HG03565 (cell line): Measurements from ENCODE around the gene ADGRL3.
"Not testable (repeated sequence)": the region's sequence is repeated elsewhere in the genome, so short reads cannot be mapped to it uniquely, and the experiment has no call there.

Experiments
- ATAC-seq: cut with Tn5 transposase; IDR thresholded peaks from one replicate; pipeline ENCODE4 v1.9.1; 2021; ENCODE audit warnings: mild to moderate bottlenecking, moderate library complexity; ENCODE audit not compliant: unreplicated experiment

ADGRL3 gene

DNA sequence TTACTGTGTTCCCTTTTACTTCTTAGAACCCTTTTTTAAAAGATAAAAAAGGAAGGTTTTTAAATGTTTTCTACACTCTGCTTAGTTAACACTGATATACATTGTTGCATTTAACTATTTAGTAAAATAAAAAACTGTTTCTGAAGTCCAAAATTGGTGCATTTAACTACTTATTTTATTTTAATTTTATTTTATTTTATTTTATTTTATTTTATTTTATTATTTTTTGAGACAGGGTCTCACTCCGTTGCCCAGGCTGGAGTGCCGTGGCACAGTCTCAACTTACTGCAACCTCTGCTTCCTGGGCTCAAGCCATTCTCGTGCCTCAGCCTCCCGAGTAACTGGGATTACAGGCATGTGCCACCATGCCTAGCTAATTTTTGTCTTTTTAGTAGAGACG is 652.0 kb downstream of the ADGRL3 start:
- ATAC-seq, result not testable (repeated sequence)

DNA sequence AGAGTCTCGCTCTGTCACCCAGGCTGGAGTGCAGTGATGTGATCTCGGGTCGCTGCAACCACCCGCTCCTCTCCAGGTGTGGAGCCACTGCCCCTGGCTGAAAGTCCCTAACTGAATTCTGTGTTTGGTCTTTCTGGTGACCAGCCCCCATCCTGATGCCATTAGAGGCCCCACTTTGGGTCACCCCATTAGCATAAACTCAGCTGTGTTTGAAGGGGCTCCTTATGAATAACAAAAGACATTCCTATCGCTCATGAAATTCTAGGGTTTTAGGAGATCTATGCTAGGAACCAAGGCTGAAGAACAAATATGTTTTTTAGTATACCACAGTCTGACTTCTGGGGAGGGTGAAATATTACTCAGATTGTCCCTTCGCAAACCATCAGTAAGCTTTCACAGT is 652.9 kb downstream of the ADGRL3 start:
- ATAC-seq, result no peak

DNA sequence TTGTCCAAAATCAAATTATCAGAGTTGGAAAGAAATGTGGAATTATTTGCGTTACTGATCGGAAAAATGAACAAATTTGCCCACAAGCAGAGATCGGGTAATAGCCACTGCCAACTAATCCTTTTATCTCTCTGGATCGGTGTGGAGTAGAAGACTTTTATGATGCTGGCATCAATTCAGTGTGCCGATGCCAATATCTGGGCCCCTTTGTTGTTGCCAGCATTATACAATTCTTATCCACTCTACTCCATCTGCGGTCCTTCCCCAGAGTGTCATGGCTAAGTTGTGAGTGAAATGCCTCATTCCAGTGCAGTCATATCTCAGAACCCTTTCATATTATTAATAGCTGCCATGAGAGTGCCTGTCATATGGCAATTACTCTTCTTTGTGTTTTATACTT is 660.2 kb downstream of the ADGRL3 start:
- ATAC-seq, result no peak

DNA sequence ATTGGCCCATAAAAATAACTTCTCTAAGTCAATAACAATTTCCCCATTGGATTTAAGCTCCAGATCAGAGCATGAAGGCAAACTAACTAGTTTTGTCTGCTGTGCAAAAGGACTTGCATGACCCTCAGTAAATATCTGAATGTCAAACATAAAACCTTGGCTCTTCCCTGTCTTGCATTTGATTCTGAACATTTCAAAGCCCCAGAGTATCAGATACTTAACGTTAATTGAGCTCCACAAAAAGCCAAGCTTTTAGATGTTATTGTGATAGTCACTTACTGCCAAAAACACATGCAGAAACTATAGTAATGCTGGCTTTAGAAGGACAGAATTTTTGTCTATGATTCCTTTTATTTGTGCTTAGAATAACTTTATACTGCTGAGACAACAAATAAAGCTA is 664.2 kb downstream of the ADGRL3 start:
- no peak for ATAC-seq

DNA sequence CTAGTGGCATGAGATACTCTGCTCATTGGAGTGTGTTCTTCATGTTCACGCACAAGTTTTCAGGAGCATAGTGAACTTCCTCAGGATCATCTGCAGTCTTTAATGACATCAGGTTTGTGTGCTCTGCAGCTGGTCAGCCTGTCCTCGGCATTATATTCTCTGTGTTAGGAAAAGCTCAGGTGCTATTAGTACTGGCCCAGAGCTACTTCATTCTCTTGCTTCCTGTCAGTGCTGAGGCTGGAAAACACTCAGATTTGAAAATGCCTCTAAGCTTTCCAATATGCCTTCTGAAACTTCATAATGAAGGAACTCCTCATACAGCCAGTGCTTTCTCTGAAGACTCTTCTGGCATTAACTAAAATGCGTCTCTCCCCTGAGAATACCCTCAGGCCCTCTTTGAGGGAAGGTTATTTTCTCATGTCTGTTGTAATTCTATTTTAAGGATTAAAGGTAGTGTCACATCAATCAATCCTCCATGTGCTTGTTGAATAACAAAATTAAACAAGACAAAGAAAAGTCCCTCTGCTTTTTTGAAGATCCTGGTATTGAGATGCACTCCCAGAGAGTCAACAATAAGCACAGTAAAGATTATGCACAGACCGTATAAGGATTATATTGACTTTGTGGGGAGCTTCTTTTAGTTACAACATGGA is 666.4 kb downstream of the ADGRL3 start:
- no peak for ATAC-seq

DNA sequence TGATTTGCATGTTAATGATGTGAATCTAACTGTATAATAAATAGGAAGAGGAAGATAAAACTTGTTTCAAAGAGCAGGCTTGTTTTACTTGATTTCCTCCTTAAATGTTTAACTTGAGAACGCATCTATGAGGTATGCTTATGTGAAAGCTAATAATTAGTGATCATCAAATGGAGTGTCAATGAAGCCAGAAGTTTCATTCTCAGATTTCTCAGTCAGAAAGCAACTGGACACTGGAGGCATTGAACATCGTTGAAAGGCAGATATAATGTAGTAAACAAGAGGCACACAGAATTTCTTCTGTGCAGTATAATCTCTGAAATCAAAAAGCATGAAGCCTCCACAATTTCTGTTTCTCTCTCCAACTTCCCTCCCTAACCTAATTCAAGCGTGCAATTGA is 672.9 kb downstream of the ADGRL3 start:
- no peak for ATAC-seq

DNA sequence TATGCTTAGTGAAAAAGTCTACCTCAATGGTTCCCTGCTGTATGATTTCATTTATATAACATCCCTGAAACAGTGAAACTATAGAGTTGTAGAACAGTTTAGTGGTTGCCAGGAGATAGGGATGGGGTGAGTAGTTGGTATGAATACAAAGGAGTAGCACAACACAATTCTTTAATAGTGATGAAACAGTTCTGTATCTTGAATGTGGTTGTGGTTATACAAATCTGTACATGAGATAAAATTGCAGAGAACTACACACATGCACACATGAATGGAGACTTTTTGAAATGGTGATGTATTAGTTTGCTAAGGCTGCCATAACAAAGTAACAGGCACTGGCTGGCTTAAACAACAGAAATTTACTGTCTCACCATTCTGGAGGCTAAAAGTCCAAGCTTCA is 677.1 kb downstream of the ADGRL3 start:
- ATAC-seq, result no peak

DNA sequence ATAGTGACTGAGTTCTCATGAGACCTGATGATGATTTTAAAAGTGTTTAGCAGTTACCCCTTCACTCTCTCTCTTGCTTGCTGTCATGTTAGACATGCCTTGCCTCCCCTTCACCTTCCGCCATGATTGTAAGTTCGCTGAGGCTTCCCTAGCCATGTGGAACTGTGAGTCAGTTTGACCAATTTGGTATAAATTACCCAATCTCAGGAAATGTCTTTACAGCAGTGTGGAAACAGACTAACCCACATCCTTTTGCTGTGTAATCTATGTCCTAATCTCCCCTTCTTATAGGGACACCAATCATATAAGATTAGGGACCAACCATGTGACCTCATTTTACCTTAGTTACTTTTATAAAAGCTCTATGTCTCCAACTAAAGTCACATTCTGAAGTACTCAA is 677.8 kb downstream of the ADGRL3 start:
- ATAC-seq, result no peak

DNA sequence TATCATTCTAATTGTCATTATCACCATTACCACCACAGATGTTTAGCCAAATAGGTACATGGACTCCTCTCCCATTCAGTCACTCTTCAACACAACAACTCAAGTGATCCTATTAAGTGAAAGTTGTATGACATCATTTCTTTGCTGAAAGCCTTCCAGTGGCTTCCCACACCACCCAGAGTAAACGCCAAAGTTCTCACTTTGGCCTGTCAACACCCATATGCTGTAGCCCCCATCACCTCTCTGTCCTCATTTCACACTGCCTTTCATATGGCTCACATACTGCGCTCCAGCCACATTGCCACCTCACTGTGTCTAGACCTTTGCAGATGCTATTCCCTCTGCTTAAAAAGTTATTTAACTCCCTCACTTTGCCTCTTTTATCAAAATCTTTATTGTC is 682.3 kb downstream of the ADGRL3 start:
- no peak for ATAC-seq

DNA sequence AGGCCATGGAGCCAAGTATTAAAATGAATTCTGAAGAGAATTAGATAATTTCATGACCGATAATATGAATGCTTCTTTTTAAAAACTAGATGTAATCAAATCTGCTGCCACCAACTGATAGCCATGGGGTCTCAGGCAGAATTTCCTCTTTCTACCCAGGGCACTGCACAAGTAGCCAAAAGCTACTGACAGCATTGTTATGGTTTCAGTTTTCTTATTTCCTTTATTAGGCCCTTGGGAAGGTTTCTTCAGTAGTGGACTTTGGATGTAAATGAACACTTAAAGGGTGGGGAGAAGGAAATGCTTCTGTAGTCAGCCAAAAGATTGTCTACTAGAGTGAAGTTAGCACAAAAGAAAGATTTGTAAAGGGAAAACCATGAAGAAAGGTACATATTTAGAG is 686.0 kb downstream of the ADGRL3 start:
- no peak for ATAC-seq

DNA sequence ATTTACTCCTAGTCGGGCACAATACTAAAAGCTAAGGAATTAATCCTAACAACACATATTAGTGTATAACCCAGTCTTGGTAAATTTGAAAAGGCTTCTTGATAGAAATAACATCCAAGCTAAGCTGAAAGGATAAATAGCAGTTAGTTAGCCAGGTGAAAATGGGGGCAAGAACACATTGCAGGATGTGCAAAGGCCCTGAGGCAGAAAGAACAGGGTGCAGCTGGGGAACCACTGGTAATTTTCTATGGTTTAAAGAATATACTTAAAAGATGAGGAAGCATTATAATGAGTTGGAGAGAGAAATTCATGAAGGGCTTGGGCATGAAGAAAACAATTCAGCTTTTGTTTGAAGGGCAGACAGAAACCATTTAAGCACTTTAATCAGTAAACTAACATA is 689.0 kb downstream of the ADGRL3 start:
- ATAC-seq, result no peak

DNA sequence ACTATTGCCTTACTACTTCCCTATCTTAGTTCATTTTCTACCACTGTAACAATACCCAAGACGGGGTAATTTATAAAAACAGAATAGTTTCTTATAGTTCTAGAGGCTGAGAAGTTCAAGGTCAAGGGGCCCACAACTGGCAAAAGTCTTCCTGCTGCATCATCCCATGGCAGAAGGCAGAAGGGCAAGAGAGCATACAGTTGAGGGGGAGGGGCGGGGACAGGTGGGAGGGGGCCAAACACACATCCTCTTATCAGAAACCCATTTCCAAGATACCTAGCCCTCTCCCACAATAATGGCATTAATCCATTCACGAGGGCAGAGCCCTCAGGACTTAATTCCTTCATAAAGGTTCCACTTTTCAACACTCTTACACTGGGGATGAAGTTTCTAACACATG is 690.2 kb downstream of the ADGRL3 start:
- no peak for ATAC-seq

DNA sequence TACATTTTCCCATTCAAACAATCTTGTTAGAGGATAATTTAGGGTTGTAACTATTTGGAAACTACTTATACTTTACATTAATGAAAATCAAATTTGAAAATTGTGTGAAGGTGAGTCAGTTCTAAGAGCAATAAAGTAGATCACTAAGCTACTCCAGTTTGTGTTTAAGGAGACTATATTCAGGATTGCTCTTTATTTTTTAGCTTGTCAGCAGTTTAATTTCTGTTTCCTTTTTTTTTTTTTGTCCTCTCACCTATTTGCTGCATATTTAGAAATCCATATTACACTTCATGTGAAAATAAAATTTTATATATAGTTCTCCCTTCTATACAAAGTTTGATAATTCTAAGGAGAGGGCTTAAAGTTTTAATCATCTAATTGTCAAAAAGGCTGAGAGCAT is 691.8 kb downstream of the ADGRL3 start:
- ATAC-seq, result no peak

DNA sequence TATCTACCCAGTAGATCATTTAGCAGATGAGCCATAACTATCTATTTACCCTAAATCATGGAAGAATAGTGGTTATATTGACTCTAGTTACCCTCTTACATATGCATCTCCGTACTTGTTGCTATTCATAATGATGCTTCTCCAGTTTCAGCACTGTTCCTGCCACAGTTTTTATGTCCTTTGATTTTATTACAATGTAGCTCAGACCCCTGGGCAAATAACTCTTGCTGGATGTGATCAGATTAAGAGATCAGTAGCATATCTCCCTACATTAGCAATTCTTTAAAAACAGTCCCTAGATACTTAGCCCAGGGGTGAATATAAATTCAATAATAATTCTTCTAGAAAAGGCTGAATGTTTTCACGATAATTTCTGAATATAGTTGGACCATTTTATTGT is 696.5 kb downstream of the ADGRL3 start:
- no peak for ATAC-seq

DNA sequence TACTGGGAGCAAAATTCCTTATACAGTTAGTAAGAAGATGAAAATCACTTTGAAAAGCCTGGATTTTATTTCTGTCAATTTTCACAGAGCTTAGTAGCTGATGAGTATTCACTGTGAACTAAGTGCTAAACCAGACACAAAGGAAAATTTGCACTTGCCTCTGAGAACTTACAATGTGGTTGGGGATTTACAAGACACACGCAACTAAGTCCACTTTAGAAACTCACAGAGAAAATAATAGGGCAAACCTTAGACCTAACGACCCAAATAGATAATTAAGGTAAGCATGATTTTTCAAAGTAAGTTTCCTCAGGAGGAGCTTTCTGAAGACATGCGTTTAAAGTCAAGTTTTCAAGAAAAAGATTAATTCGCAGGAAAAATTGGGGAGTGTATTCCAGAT is 708.9 kb downstream of the ADGRL3 start:
- no peak for ATAC-seq

DNA sequence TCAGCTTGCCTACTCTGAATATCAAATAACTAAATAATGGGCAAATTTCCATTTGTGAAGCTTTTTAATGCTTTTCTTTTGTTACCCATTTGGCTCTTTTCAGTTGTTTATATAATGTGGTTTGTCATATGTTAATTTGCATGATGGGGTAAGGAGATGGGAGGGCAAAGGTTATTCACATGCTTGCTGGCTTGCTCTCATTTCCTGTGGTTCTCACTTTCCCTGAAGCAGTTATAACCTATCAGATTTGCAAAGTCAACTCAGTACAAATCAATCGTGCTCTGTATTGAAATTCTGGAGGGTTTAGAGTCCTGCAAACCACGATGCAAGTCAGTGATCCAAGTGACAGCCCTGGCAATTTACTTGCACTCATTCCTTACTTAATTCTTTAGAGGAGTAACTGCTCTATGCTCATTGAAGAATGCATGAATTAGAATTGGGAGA is 711.2 kb downstream of the ADGRL3 start:
- no peak for ATAC-seq

DNA sequence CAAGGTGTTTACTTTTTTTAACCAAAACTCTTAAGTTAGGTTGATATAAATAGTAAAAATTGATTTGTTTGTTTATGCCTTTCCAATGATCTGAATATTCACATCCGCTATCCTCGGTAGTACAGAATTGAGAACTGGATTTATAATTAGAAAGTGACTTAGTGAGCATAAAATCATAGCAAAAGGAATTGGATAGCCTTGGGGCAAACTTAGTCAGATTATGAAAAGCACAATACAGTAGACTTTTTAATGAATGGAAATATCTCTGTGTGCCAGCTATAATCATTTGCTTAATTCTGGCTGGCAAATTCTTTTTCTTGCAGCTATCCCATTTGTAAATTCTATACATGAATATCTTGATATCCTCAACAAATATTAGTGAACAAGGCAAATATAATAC is 713.5 kb downstream of the ADGRL3 start:
- no peak for ATAC-seq

DNA sequence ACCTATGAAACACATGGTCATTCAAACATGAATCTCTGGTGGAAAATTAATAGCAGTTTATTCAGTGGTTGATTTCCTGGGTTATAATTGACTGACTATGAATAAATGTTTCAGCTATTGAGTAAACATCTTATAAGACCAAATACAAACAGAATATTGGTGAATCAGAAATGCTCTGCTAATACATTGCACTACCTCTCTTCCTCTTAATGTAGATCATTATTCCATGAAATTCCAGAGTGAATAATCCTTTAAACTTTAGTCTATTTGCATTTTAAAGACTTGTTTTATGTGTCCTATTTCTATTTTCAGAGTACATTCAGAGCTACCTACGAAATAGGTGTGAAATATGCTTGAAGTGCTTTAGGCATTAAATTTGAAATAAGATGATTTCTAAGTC is 715.4 kb downstream of the ADGRL3 start:
- no peak for ATAC-seq

DNA sequence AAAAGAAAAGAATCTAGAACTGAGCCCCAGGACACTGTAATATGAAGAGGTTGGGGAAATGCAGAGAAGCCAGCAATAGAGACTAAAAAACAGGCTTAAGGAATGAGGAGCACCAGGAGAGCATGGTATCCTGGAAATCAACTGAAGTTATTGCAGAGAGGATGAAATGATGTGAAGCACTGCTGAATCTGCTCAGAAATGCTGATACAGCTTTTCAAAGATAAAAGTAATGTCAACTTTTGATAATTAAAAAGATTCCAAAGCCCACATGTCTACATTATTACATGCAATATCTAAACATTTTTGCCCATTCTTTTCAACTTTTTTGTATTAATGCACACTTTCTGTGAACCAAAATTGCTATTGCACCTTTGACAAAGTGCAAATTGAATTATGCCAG is 718.4 kb downstream of the ADGRL3 start:
- ATAC-seq, result no peak

DNA sequence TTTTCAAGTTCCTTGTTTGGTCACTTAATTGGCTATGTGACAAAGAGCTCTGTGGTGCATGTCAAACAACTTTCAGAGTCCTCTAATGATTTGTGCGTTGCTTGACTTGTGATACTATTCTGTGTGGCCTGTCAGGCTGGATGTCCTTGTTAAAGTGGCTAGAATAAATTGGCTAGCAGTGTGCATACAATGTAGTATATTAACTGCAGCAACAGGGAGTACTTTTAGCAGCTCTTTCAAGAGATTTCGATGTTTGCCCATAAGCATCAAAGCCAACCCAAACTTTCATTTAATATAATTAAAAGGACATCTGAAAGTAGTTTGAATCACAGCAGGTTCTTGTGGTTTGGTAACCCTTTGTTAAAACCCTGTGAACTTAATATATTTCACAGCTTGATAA is 718.9 kb downstream of the ADGRL3 start:
- ATAC-seq, result no peak

DNA sequence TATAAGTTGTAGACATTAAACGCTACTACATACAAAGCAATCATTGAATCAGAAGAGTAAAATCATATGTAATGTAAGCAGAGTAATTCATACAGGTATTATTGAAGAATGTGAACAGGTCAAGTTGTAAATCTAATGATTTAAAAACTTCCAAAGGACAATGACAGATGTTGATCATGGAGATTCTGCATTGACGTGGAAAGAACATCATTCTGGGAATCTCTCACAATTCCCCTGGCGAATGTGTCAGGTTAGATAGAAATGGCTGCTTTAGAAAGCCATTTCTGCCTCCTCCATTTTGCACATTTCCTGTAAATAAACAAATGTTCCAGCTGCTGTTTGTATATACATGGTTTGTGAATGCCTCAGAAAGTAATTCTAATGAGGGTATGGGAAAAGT is 719.4 kb downstream of the ADGRL3 start:
- ATAC-seq, result no peak

DNA sequence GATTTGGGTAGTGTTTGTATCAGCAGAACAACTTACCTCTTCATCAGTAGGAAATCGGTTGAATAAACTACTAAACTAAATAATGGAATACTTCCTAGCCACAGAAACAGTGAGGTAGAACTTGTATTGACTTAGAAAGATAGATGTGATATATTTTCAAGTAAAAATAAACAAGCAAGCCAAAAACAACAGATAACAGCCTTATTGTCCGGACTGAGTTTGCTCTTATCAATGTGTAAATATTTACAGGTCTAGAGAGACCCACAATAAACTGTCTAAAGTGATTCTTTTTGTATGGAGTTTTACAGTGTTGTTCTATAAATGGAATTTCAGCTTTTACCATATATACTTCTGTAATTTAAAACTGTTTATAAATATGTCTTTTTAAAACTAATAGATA is 721.8 kb downstream of the ADGRL3 start:
- no peak for ATAC-seq

DNA sequence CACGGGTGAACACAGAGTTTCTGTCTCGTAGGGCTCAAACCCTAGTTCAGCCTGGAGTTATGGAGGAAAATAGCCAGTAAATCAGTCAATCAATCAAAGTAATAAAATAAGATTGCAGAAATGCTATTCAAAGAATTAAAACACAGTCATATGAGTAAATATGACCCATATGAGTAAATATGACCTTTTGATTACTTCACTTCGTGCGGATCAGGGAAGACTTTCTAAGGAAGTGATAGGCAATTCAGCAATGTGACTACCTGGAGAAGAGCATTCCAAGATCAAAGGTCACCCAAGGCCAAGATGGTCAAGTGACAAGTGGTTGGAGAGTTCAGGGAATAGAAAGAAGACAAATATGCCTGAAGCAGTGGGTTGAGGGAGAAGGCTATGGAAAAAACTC is 722.6 kb downstream of the ADGRL3 start:
- no peak for ATAC-seq

DNA sequence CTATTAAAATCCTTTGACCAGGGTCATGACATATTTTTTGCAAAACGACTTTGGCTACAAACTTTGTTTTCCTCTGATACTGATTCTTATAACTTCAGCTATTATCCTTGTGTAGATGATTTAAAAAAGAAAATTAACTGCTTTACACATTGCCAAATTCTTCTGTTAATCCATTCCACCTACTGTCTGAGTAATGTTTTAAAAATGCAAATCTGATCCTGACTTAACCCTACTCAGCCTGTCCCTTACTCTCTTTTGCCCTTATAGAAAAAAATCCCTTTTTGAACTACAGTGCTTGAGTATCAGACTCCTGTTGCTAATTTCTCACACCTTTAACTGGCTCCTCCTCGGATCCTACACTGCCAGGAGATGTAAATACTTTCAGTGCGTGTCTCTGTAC is 723.1 kb downstream of the ADGRL3 start:
- ATAC-seq, result no peak
